Esophagus squamous epithelium (tissue), 4 donors: ENCODE measurements around the gene MKNK2.

Experiments
- CTCF ChIP-seq, 6 experiments: fragments of 450-650 bp in 4 of 6; fragments of 200-600 bp in 2 of 6; sonication (generic) in 2 of 6; IDR thresholded peaks; one replicate each; pipeline ENCODE4 v1.5.1; 2016 to 2019; ENCODE audit warnings: antibody characterized with exemption in 6 of 6, mild to moderate bottlenecking in 4 of 6, moderate library complexity in 4 of 6
- POLR2A ChIP-seq, 4 donors: fragments of 450-650 bp; IDR thresholded peaks; one replicate each; pipeline ENCODE4 v1.6.1; 2017; ENCODE audit warnings: antibody characterized with exemption in 4 of 4, mild to moderate bottlenecking in 4 of 4, moderate library complexity in 3 of 4

DNA sequence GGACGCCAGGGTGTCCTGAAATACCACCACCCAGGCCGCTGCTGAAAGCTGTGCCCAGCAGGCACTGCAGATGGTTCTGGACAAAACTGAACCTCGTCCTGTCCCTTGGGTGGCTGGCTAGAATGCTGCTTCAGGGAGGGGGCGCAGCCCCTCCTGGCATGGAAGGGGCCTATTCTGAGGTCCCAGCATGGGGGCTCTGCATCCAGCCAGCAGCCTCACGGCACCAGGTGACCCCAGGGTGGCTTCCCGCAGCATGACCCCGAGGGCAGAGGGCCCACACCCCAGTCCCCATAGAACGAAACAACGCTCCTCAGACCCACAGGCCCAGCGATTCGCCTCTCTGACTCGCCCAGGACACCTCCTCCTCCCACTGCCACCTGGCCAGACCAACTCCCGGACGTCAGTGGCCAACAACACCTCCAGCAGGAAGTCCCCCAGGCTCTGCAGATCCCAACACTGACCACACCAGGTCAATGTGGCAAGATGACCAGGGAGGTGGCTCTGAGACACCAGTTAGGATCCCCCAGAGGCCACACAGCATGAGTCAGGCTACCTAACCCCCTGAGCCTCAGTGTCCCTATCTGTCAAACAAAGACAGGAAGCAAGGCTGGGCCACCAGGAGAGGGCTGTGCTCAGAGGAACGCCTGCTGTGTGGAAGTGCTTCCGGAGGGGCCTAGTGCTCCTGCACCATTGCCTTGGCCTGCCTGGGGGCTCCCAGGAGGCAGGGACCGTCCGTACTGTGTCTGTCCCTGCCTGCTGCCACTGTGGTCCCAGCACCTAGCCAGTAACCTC, 6.1 kb downstream of the MKNK2 start:
- no peak for TF ChIP-seq CTCF (IDR thresholded peaks at IDR 0.05)
- TF ChIP-seq POLR2A (IDR thresholded peaks at IDR 0.05), result no peak
